HepG2 (cell line): ENCODE results near the gene TUBB3. TPM values are rescaled to one million over a fixed set of nuclear protein-coding genes. Genes with fewer than 3 reads are reported as not detected.

Experiments
- CSRNP1 ChIP-seq: sonication (generic); formaldehyde crosslinking; IDR thresholded peaks from 2 replicates; pipeline ENCODE4 v1.8.1; 2023; ENCODE audit warnings: mild to moderate bottlenecking, missing genetic modification reagents
- E2F2 ChIP-seq: sonication (generic); formaldehyde crosslinking; IDR thresholded peaks from 2 replicates; pipeline ENCODE4 v1.4.0; 2020; ENCODE audit warnings: missing genetic modification reagents, borderline replicate concordance
- GFI1 ChIP-seq: sonication (generic); formaldehyde crosslinking; IDR thresholded peaks from 2 replicates; pipeline ENCODE4 v1.5.0; 2020; ENCODE audit warnings: missing genetic modification reagents, mild to moderate bottlenecking, borderline replicate concordance
- GPN1 ChIP-seq: sonication (generic); formaldehyde crosslinking; IDR thresholded peaks from 2 replicates; pipeline ENCODE4 v1.5.1; 2020; ENCODE audit warnings: missing genetic modification reagents, borderline replicate concordance
- JUND ChIP-seq: sonication (generic); formaldehyde crosslinking; IDR thresholded peaks from 2 replicates; pipeline ENCODE4 v1.8.0; 2022; ENCODE audit warnings: mild to moderate bottlenecking, missing genetic modification reagents
- RFX3 ChIP-seq: IDR thresholded peaks from 2 replicates; pipeline ENCODE4 v1.6.1; 2016; ENCODE audit warnings: missing biosample characterization, missing genetic modification reagents
- RXRB ChIP-seq: IDR thresholded peaks from 2 replicates; pipeline ENCODE4 v1.6.1; 2016; ENCODE audit warnings: borderline replicate concordance, missing genetic modification reagents, missing compliant biosample characterization
- SALL1 ChIP-seq: sonication (generic); formaldehyde crosslinking; IDR thresholded peaks from 2 replicates; pipeline ENCODE4 v1.8.0; 2022; ENCODE audit warnings: mild to moderate bottlenecking, missing genetic modification reagents
- SIX4 ChIP-seq: sonication (generic); formaldehyde crosslinking; IDR thresholded peaks from 2 replicates; pipeline ENCODE4 v1.4.0; 2020; ENCODE audit warnings: missing genetic modification reagents
- SMAD9 ChIP-seq: sonication (generic); formaldehyde crosslinking; IDR thresholded peaks from 2 replicates; pipeline ENCODE4 v1.5.1; 2020; ENCODE audit warnings: mild to moderate bottlenecking, missing genetic modification reagents
- THAP8 ChIP-seq: sonication (generic); formaldehyde crosslinking; IDR thresholded peaks from 2 replicates; pipeline ENCODE4 v1.5.1; 2020; ENCODE audit warnings: missing genetic modification reagents, mild to moderate bottlenecking, borderline replicate concordance
- THAP9 ChIP-seq: sonication (generic); formaldehyde crosslinking; IDR thresholded peaks from 2 replicates; pipeline ENCODE4; 2020; ENCODE audit warnings: missing genetic modification reagents, mild to moderate bottlenecking, borderline replicate concordance
- ZNF142 ChIP-seq: sonication (generic); formaldehyde crosslinking; IDR thresholded peaks from 2 replicates; pipeline ENCODE4 v1.4.0; 2020; ENCODE audit warnings: missing genetic modification reagents
- ZNF33B ChIP-seq: sonication (generic); formaldehyde crosslinking; IDR thresholded peaks from 2 replicates; pipeline ENCODE4 v1.5.1; 2020; ENCODE audit warnings: mild to moderate bottlenecking, missing genetic modification reagents
- ZNF567 ChIP-seq: sonication (generic); formaldehyde crosslinking; IDR thresholded peaks from 2 replicates; pipeline ENCODE4 v1.8.1; 2023; ENCODE audit warnings: mild to moderate bottlenecking, missing genetic modification reagents, borderline replicate concordance
- ZSCAN20 ChIP-seq: sonication (generic); formaldehyde crosslinking; IDR thresholded peaks from 2 replicates; pipeline ENCODE4 v1.4.0; 2020; ENCODE audit warnings: missing genetic modification reagents, mild to moderate bottlenecking, borderline replicate concordance
- polyA plus RNA-seq, 8 experiments: library from polyadenylated mRNA; depleted of rRNA in 3 of 8; stranded (reverse) in 7 of 8; unstranded in 1 of 8; fragments of >200 nt; fragmentation: Illumina TruSeq in 4 of 8; extraction: Trizol in 4 of 8; gene quantifications; 2 replicates each; pipeline versions ENCODE4 v1.2.1 to v1.2.3, GENCODE V29; 2011 to 2016; ENCODE audit warnings: low read depth in 4 of 8, missing spikeins in 1 of 8, mixed read lengths in 1 of 8; ENCODE audit not compliant: insufficient read depth in 1 of 8
- total RNA-seq, 5 experiments: library from RNA; depleted of rRNA; stranded (reverse); fragments of >200 nt; fragmentation: Illumina TruSeq; extraction: Trizol; gene quantifications; 2 replicates each; pipeline ENCODE4 v1.2.3, GENCODE V29; 2016; ENCODE audit warnings: low read depth in 1 of 5

The TUBB3 gene
- total and polyA plus RNA-seq, 2 of the 13 experiments (the other 11 are each of a cell fraction or from before 2014, with no cell fraction given): 110 to 185 TPM

- TF ChIP-seq ZNF142 (no peak), GPN1 (CRISPR knock-in tag) (no peak), CSRNP1 (peak; percentile 45; the same call in 1 of the 2 replicates), E2F2 (CRISPR knock-in tag) (no peak), SIX4 (CRISPR knock-in tag) (no peak), SMAD9 (no peak), THAP8 (no peak), GFI1 (CRISPR knock-in tag) (0 out of 2 replicates have a peak, but pooled peaks have one; percentile 6), ZSCAN20 (CRISPR knock-in tag) (no peak), RXRB (CRISPR knock-in tag) (peak; percentile 27; the same call in 1 of the 2 replicates), ZNF567 (CRISPR knock-in tag) (no peak), RFX3 (CRISPR knock-in tag) (no peak), THAP9 (CRISPR knock-in tag) (0 out of 2 replicates have a peak, but pooled peaks have one; percentile 39), JUND (no peak), ZNF33B (CRISPR knock-in tag) (no peak), SALL1 (CRISPR knock-in tag) (peak; percentile 44; the same call in 1 of the 2 replicates)
Observed at GRCh38 chr16:89873972-89874689, 49.0 kb upstream of the TUBB3 start (continued).
